H1 (cell line): ENCODE measurements around the gene POLR2L. TPM values are rescaled to one million over a fixed set of nuclear protein-coding genes. Genes with fewer than 3 reads are reported as not detected.

Experiments
- CTCF ChIA-PET: fragments of 300-600 bp; sonication (Branson Sonifier 250); formaldehyde crosslinking; loops from one replicate; lab custom pipeline; 2021; ENCODE audit not compliant: partially characterized antibody; lab: Charles Lee
- POLR2A ChIA-PET: fragments of 300-600 bp; sonication (Branson Sonifier 250); formaldehyde crosslinking; loops from one replicate; lab custom pipeline; 2021; ENCODE audit warnings: inconsistent platforms; ENCODE audit not compliant: partially characterized antibody; lab: Charles Lee
- DNase-seq, 2 experiments: peaks; one replicate each; pipeline versions ENCODE4 v3.0.0 to v3.0.0-alpha.2; 2010 to 2022; ENCODE audit warnings: low spot score in 2 of 2, low read depth in 1 of 2, mixed read lengths in 1 of 2
- FAIRE-seq: peaks from 2 replicates; lab custom pipeline; 2011; peaks lifted over from hg19 to GRCh38; lab: Jason Lieb, UNC
- H2AFZ ChIP-seq: 2 replicates; pipeline ENCODE4 v1.8.1; 2012; ENCODE audit warnings: low read length, inconsistent platforms
- H2AK5ac ChIP-seq: 2 replicates; pipeline ENCODE4 v1.6.1; 2013; ENCODE audit warnings: low read depth, low read length
- H2BK120ac ChIP-seq: replicated peaks from 2 replicates; pipeline ENCODE3; 2013; ENCODE audit warnings: low read depth, low read length, inconsistent platforms
- H2BK12ac ChIP-seq: 2 replicates; pipeline ENCODE4 v1.6.1; 2013; ENCODE audit warnings: low read depth, low read length
- H2BK15ac ChIP-seq: 2 replicates; pipeline ENCODE4 v1.6.1; 2013; ENCODE audit warnings: low read length
- H2BK20ac ChIP-seq: 2 replicates; pipeline ENCODE4 v1.6.1; 2013; ENCODE audit warnings: low read length
- H2BK5ac ChIP-seq: 2 replicates; pipeline ENCODE4 v1.6.1; 2013; ENCODE audit warnings: low read depth, low read length
- H3K14ac ChIP-seq: 2 replicates; pipeline ENCODE4 v1.6.1; 2013; ENCODE audit warnings: inconsistent platforms; ENCODE audit not compliant: insufficient read length
- H3K18ac ChIP-seq: 2 replicates; pipeline ENCODE4 v1.6.1; 2013; ENCODE audit warnings: low read length; ENCODE audit errors: extremely low read depth
- H3K23ac ChIP-seq: 2 replicates; pipeline ENCODE4 v1.6.1; 2013; ENCODE audit warnings: inconsistent platforms; ENCODE audit not compliant: insufficient read length
- H3K23me2 ChIP-seq: 2 replicates; pipeline ENCODE4 v1.6.1; 2013; ENCODE audit warnings: low read depth, low read length
- H3K27ac ChIP-seq: 2 replicates; pipeline ENCODE4 v1.6.1; 2011; ENCODE audit warnings: low read depth, low read length, inconsistent platforms
- H3K27me3 ChIP-seq, 4 experiments: replicated peaks in 1 of 4; 1 replicate in 1 of 4; 2 replicates in 3 of 4; pipeline versions ENCODE4 v1.6.1 to v1.8.1; 2011 to 2013; ENCODE audit warnings: low read length in 3 of 4, mild to moderate bottlenecking in 3 of 4, inconsistent platforms in 2 of 4, mixed read lengths in 2 of 4, moderate library complexity in 1 of 4; ENCODE audit not compliant: control insufficient read depth in 3 of 4, insufficient read depth in 3 of 4; ENCODE audit errors: extremely low read depth in 1 of 4
- H3K36me3 ChIP-seq, 4 experiments: 2 replicates each; pipeline versions ENCODE4 v1.6.1 to v1.8.1; 2011 to 2013; ENCODE audit warnings: mild to moderate bottlenecking in 4 of 4, low read length in 3 of 4, moderate library complexity in 2 of 4, control low read depth in 1 of 4, inconsistent platforms in 1 of 4; ENCODE audit not compliant: insufficient read depth in 4 of 4, control insufficient read depth in 2 of 4
- H3K4ac ChIP-seq: replicated peaks from 2 replicates; pipeline ENCODE3; 2013; ENCODE audit warnings: low read length, low read depth, mixed read lengths, inconsistent platforms; ENCODE audit not compliant: insufficient read length
- H3K4me1 ChIP-seq, 4 experiments: replicated peaks in 1 of 4; 1 replicate in 1 of 4; 2 replicates in 3 of 4; pipeline versions ENCODE4 v1.6.1 to v1.8.1; 2011 to 2013; ENCODE audit warnings: low read length in 3 of 4, inconsistent platforms in 2 of 4, mixed read lengths in 1 of 4; ENCODE audit not compliant: insufficient read depth in 4 of 4, control insufficient read depth in 3 of 4
- H3K4me2 ChIP-seq, 2 experiments: 2 replicates each; pipeline versions ENCODE4 v1.6.1 to v1.8.1; 2011 to 2013; ENCODE audit warnings: low read depth in 2 of 2, low read length in 2 of 2, control low read depth in 1 of 2, inconsistent platforms in 1 of 2, mild to moderate bottlenecking in 1 of 2; ENCODE audit not compliant: insufficient read depth in 1 of 2
- H3K4me3 ChIP-seq, 4 experiments: fragments of 200-600, 300-600 bp in 1 of 4; sonication (generic), shearing (Covaris generic), sonication (Bioruptor Twin) in 1 of 4; 2 replicates each; pipeline versions ENCODE4 v1.5.1 to v1.8.1; 2011 to 2016; ENCODE audit warnings: low read length in 4 of 4, low read depth in 3 of 4, control low read depth in 2 of 4, inconsistent platforms in 2 of 4, mild to moderate bottlenecking in 2 of 4, mixed read lengths in 1 of 4, moderate library complexity in 1 of 4; ENCODE audit not compliant: insufficient read depth in 2 of 4; ENCODE audit errors: extremely low read depth in 1 of 4
- H3K56ac ChIP-seq: replicated peaks from 2 replicates; pipeline ENCODE3; 2013; ENCODE audit warnings: low read depth, mild to moderate bottlenecking, mixed read lengths, low read length, inconsistent platforms; ENCODE audit not compliant: insufficient read length
- H3K79me1 ChIP-seq: 2 replicates; pipeline ENCODE4 v1.6.1; 2013; ENCODE audit warnings: low read depth, low read length, control low read depth
- H3K79me2 ChIP-seq, 2 experiments: 2 replicates each; pipeline versions ENCODE4 v1.6.1 to v1.8.1; 2012 to 2013; ENCODE audit warnings: low read length in 2 of 2, mild to moderate bottlenecking in 2 of 2, inconsistent platforms in 1 of 2; ENCODE audit not compliant: insufficient read depth in 2 of 2, control insufficient read depth in 1 of 2
- H3K9ac ChIP-seq, 4 experiments: replicated peaks in 1 of 4; 1 replicate in 1 of 4; 2 replicates in 3 of 4; pipeline versions ENCODE4 v1.6.1 to v1.8.1; 2011 to 2013; ENCODE audit warnings: low read depth in 3 of 4, low read length in 3 of 4, control low read depth in 2 of 4, mild to moderate bottlenecking in 2 of 4, moderate library complexity in 2 of 4, inconsistent platforms in 1 of 4; ENCODE audit errors: extremely low read depth in 1 of 4
- H3K9me3 ChIP-seq, 2 experiments: 2 replicates each; pipeline versions ENCODE4 v1.6.1 to v1.8.1; 2012 to 2013; ENCODE audit warnings: mild to moderate bottlenecking in 2 of 2, moderate library complexity in 2 of 2, control low read depth in 1 of 2, inconsistent platforms in 1 of 2, low read depth in 1 of 2, low read length in 1 of 2, mixed read lengths in 1 of 2; ENCODE audit not compliant: insufficient read depth in 2 of 2
- H4K20me1 ChIP-seq, 2 experiments: replicated peaks in 1 of 2; 2 replicates each; pipeline versions ENCODE3 to v1.8.1; 2011 to 2013; ENCODE audit warnings: inconsistent platforms in 2 of 2, low read length in 2 of 2, mild to moderate bottlenecking in 1 of 2; ENCODE audit not compliant: insufficient read depth in 2 of 2, control insufficient read depth in 1 of 2
- H4K5ac ChIP-seq: 2 replicates; pipeline ENCODE4 v1.6.1; 2013; ENCODE audit warnings: low read length, low read depth, mixed read lengths, inconsistent platforms; ENCODE audit not compliant: insufficient read length
- H4K8ac ChIP-seq: 2 replicates; pipeline ENCODE4 v1.8.0; 2013; ENCODE audit warnings: mild to moderate bottlenecking, moderate library complexity, low read length, inconsistent platforms; ENCODE audit not compliant: insufficient read depth; ENCODE audit errors: extremely low read depth
- H4K91ac ChIP-seq: replicated peaks from 2 replicates; pipeline ENCODE3; 2013; ENCODE audit warnings: low read length, mixed read lengths, inconsistent platforms; ENCODE audit not compliant: insufficient read length
- BRCA1 ChIP-seq: IDR thresholded peaks from 2 replicates; pipeline ENCODE4 v1.6.1; 2012; ENCODE audit warnings: low read depth, low read length, improper control_type of control experiment
- CBX5 ChIP-seq: fragments of 300-800, 300-1000 bp; sonication (generic); IDR thresholded peaks from 2 replicates; pipeline ENCODE4 v1.7.1; 2016; ENCODE audit warnings: antibody characterized with exemption, low read length, low read depth
- JUN ChIP-seq: IDR thresholded peaks from 2 replicates; pipeline ENCODE4 v1.6.1; 2011; ENCODE audit warnings: low read depth, mild to moderate bottlenecking, improper control_type of control experiment, low read length
- TCF12 ChIP-seq: IDR thresholded peaks from 2 replicates; pipeline ENCODE4 v1.6.1; 2011; ENCODE audit warnings: low read depth, mild to moderate bottlenecking, low read length
- WGBS, 2 experiments: shearing (Covaris generic) in 1 of 2; methylation state at CpG; one replicate each; pipeline versions ENCODE4 v1.1.6 to v1.1.7; 2013 to 2015; ENCODE audit warnings: low lambda C conversion rate in 2 of 2, mixed read lengths in 2 of 2, inconsistent platforms in 1 of 2, low coverage in 1 of 2, missing lambda C conversion rate in 1 of 2; ENCODE audit not compliant: insufficient replicate concordance in 2 of 2, insufficient coverage in 1 of 2, insufficient read length in 1 of 2; ENCODE audit errors: extremely low coverage in 1 of 2, missing lambda C conversion rate in 1 of 2; 5-methylcytosine and 5-hydroxymethylcytosine counted together
- polyA plus RNA-seq, 7 experiments: library from polyadenylated mRNA; depleted of rRNA in 3 of 7; stranded (reverse) in 5 of 7; unstranded in 2 of 7; fragments of >200 nt in 5 of 7; fragments of 200-250 nt in 2 of 7; gene quantifications; 1 replicate in 5 of 7; 2 replicates in 1 of 7; 4 replicates in 1 of 7; pipeline versions ENCODE4 v1.2.1 to v1.2.3, GENCODE V29; 2011 to 2013; ENCODE audit warnings: missing spikeins in 2 of 7, mixed read lengths in 2 of 7
- total RNA-seq: library from RNA; stranded (reverse); fragmentation: NEBNext Ultra II Directional; extraction: Animal tissue kit (Norgen Biotek cat#: 25700); gene quantifications from 2 replicates; pipeline ENCODE4 v1.2.1, GENCODE V29; 2021

POLR2L gene
- total and polyA plus RNA-seq, 2 of the 8 experiments (the other 6 are each of a cell fraction or from before 2014, with no cell fraction given), result 140 to 151 TPM

DNA sequence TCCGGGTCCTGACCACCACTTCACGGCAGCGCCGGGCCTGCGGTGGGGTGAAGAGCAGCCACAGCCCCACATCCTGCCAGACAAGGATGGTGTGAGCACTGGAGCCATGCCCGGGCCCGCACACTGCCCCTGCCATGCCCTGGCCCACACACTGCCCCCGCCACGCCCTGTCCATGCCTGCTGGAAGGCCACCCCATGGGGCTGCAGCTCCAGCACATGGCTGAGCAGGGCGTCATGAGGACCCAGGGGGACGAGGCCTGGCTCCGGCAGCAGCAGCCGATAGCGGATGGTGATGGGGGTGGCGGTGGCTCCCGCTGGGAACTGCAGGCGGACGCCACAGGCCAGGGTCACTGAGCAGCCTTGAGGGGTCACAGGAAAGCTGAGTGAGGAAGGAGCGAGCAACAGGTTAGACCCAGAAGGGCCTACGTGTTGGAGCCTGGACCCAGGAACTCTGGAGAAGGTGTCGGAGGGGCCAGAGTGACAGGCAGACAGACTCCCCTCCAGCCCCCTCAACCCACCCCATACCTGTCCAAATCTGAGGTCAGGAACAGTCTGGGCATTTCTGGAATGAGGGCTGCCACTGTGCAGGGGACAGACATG is 40.2 kb downstream of the POLR2L start:
- Histone ChIP-seq H3K4ac (no peak overlapping the region), H4K20me1 (peaks cover 0 to 8% of the 10 kb centered on the region in 2 experiments), H3K4me2 (no peak overlapping the region), H3K79me1 (peaks cover 2% of the 10 kb centered on the region; the same call in 1 of the 2 replicates), H3K9me3 (no peaks in the 10 kb centered on the region), H3K14ac (no peak overlapping the region), H2AFZ (no peak overlapping the region), H3K4me1 (peaks cover 0 to 12% (median 7%) of the 10 kb centered on the region in 4 experiments; a peak in 5 of 7 replicates), H2BK15ac (no peak overlapping the region), H3K79me2 (no peaks in the 10 kb centered on the region; a peak in 1 of 4 replicates), H2BK12ac (no peak overlapping the region), H3K18ac (no peak overlapping the region), H3K27ac (no peak overlapping the region), H4K8ac (no peak overlapping the region), H3K9ac (no peak overlapping the region), H2AK5ac (no peak overlapping the region), H4K5ac (no peak overlapping the region), H3K23me2 (peaks cover 13% of the 10 kb centered on the region), H3K23ac (no peak overlapping the region), H3K56ac (no peak overlapping the region), H3K4me3 (no peak overlapping the region), H2BK5ac (no peak overlapping the region), H3K27me3 (no peaks in the 10 kb centered on the region; a peak in 1 of 7 replicates), H2BK120ac (no peak overlapping the region), H2BK20ac (no peak overlapping the region), H4K91ac (no peak overlapping the region), H3K36me3 (peaks cover 3 to 30% (median 6%) of the 10 kb centered on the region in 4 experiments; a peak in 5 of 8 replicates)
- ChIA-PET CTCF (interaction anchor here (0.8 to 1.4 kb wide), 3 partner anchors 27 to 74 kb away, joined by 3 read pairs; no protein-coding TSS in a partner anchor), POLR2A (interaction anchor here (0.9 to 53.0 kb wide), 5 partner anchors 12 to 163 kb away, joined by 3 to 1917 read pairs (median 11); partner anchors contain the start of genes CD151, CEND1, CRACR2B and PNPLA2)
- DNase-seq (no peak), FAIRE-seq (no peak)
- TF ChIP-seq TCF12 (no peak), BRCA1 (no peak), JUN (no peak), CBX5 (no peak)
- 91% methylated on average over 20 of the region's 21 CpGs; no CpG with 5 or more reads in 1 of the 2 experiments for WGBS, 2 experiments
